NT2/D1 (cell line): ENCODE results near the gene SPATA46.

ENCODE experiments used
- SUZ12 ChIP-seq: IDR thresholded peaks from 2 replicates; pipeline ENCODE4 v1.6.1; 2011; ENCODE audit not compliant: insufficient read length, insufficient read depth; ENCODE audit errors: extremely low read depth
- YY1 ChIP-seq: IDR thresholded peaks from 2 replicates; pipeline ENCODE4 v1.6.1; 2011; ENCODE audit not compliant: insufficient read length, insufficient read depth
- ZNF274 ChIP-seq: IDR thresholded peaks from 2 replicates; pipeline ENCODE4 v1.6.1; 2011; ENCODE audit warnings: mild to moderate bottlenecking, low read depth, low read length

GRCh38 chr1:162347281-162347680 is 29.4 kb downstream of the SPATA46 start:
- no peak for TF ChIP-seq YY1
- TF ChIP-seq ZNF274, result no peak
- TF ChIP-seq SUZ12, result no peak
